Suprapubic skin (tissue), 4 donors: ENCODE data around the gene HIVEP3.

Experiments used
- CTCF ChIP-seq, 2 donors: fragments of 200-600 bp in 1 of 2; fragments of 450-650 bp in 1 of 2; sonication (generic) in 1 of 2; IDR thresholded peaks; one replicate each; pipeline ENCODE4 v1.5.1; 2016 to 2019; ENCODE audit warnings: antibody characterized with exemption in 2 of 2, mild to moderate bottlenecking in 1 of 2, moderate library complexity in 1 of 2
- EP300 ChIP-seq: sonication (generic); formaldehyde crosslinking; IDR thresholded peaks from one replicate; pipeline ENCODE4 v1.6.1; 2017; ENCODE audit warnings: antibody characterized with exemption
- POLR2A ChIP-seq, 2 donors: fragments of 450-650 bp; IDR thresholded peaks; one replicate each; pipeline ENCODE4 v1.6.1; 2017; ENCODE audit warnings: antibody characterized with exemption in 2 of 2, mild to moderate bottlenecking in 2 of 2, moderate library complexity in 2 of 2
- POLR2AphosphoS5 ChIP-seq, 3 donors: sonication (generic); formaldehyde crosslinking; IDR thresholded peaks; one replicate each; pipeline ENCODE4 v1.6.1; 2017; ENCODE audit warnings: antibody characterized with exemption in 3 of 3

- TF ChIP-seq CTCF (IDR thresholded peaks at IDR 0.05) (no peak), POLR2AphosphoS5 (IDR thresholded peaks at IDR 0.05) (no peak), POLR2A (IDR thresholded peaks at IDR 0.05) (no peak), EP300 (no peak)
Observed at GRCh38 chr1:41479000-41479807, 439.5 kb downstream of the HIVEP3 start.
